HepG2 (cell line): ENCODE results near the gene PRCD. TPM values are rescaled to one million over a fixed set of nuclear protein-coding genes. Genes with fewer than 3 reads are reported as not detected.

ENCODE experiments used
- FOXC1 ChIP-seq: sonication (generic); formaldehyde crosslinking; IDR thresholded peaks from 2 replicates; pipeline ENCODE4 v1.8.0; 2022; ENCODE audit warnings: mild to moderate bottlenecking, missing genetic modification reagents, borderline replicate concordance
- FOXM1 ChIP-seq: sonication (generic); formaldehyde crosslinking; IDR thresholded peaks from 2 replicates; pipeline ENCODE4 v1.5.0; 2020; ENCODE audit warnings: missing genetic modification reagents
- IKZF1 ChIP-seq: fragments of 450-650 bp; IDR thresholded peaks from 2 replicates; pipeline ENCODE4 v1.7.1; 2016
- ISL2 ChIP-seq: sonication (generic); formaldehyde crosslinking; IDR thresholded peaks from 2 replicates; pipeline ENCODE4 v1.5.0; 2020; ENCODE audit warnings: missing genetic modification reagents
- MBD4 ChIP-seq: IDR thresholded peaks from 2 replicates; pipeline ENCODE4 v1.6.1; 2012; ENCODE audit warnings: low read length, inconsistent platforms, borderline replicate concordance
- PITX1 ChIP-seq: sonication (generic); formaldehyde crosslinking; IDR thresholded peaks from 2 replicates; pipeline ENCODE4 v1.5.1; 2020; ENCODE audit warnings: mild to moderate bottlenecking, missing genetic modification reagents
- SMAD1 ChIP-seq: sonication (generic); formaldehyde crosslinking; IDR thresholded peaks from 2 replicates; pipeline ENCODE4 v1.4.0; 2020; ENCODE audit warnings: missing genetic modification reagents, low read depth, mild to moderate bottlenecking, borderline replicate concordance
- SRSF4 ChIP-seq: fragments of 200-400 bp; formaldehyde crosslinking; IDR thresholded peaks from one replicate; pipeline ENCODE4 v1.6.1; 2018; ENCODE audit warnings: mild to moderate bottlenecking, low read depth, low read length, moderate library complexity; ENCODE audit not compliant: poor library complexity, severe bottlenecking
- ZBTB3 ChIP-seq: sonication (generic); formaldehyde crosslinking; IDR thresholded peaks from 2 replicates; pipeline ENCODE4 v1.4.0; 2020; ENCODE audit warnings: low read depth, mild to moderate bottlenecking, moderate library complexity, missing genetic modification reagents, borderline replicate concordance
- ZFYVE20 ChIP-seq: sonication (generic); formaldehyde crosslinking; IDR thresholded peaks from 2 replicates; pipeline ENCODE4 v1.8.0; 2023; ENCODE audit warnings: low read depth, mild to moderate bottlenecking, moderate library complexity, missing genetic modification reagents, borderline replicate concordance
- ZKSCAN8 ChIP-seq: IDR thresholded peaks from 2 replicates; pipeline ENCODE4 v1.6.1; 2016; ENCODE audit warnings: borderline replicate concordance, missing genetic modification reagents, missing compliant biosample characterization
- ZNF235 ChIP-seq: sonication (generic); formaldehyde crosslinking; IDR thresholded peaks from 2 replicates; pipeline ENCODE4 v1.8.1; 2023; ENCODE audit warnings: mild to moderate bottlenecking, missing genetic modification reagents, borderline replicate concordance
- ZNF510 ChIP-seq: sonication (generic); formaldehyde crosslinking; IDR thresholded peaks from 2 replicates; pipeline ENCODE4 v1.4.0; 2020; ENCODE audit warnings: low read depth, mild to moderate bottlenecking, missing genetic modification reagents
- ZNF589 ChIP-seq: sonication (generic); formaldehyde crosslinking; conservative IDR thresholded peaks from 2 replicates; pipeline ENCODE4 v1.8.0; 2022; ENCODE audit warnings: mild to moderate bottlenecking, moderate library complexity, missing genetic modification reagents
- ZSCAN9 ChIP-seq: IDR thresholded peaks from 2 replicates; pipeline ENCODE4 v1.6.1; 2016; ENCODE audit warnings: borderline replicate concordance
- polyA plus RNA-seq, 8 experiments: library from polyadenylated mRNA; depleted of rRNA in 3 of 8; stranded (reverse) in 7 of 8; unstranded in 1 of 8; fragments of >200 nt; fragmentation: Illumina TruSeq in 4 of 8; extraction: Trizol in 4 of 8; gene quantifications; 2 replicates each; pipeline versions ENCODE4 v1.2.1 to v1.2.3, GENCODE V29; 2011 to 2016; ENCODE audit warnings: low read depth in 4 of 8, missing spikeins in 1 of 8, mixed read lengths in 1 of 8; ENCODE audit not compliant: insufficient read depth in 1 of 8
- total RNA-seq, 5 experiments: library from RNA; depleted of rRNA; stranded (reverse); fragments of >200 nt; fragmentation: Illumina TruSeq; extraction: Trizol; gene quantifications; 2 replicates each; pipeline ENCODE4 v1.2.3, GENCODE V29; 2016; ENCODE audit warnings: low read depth in 1 of 5
- TF ChIP-seq, protein P1 (sequence below): sonication (generic); formaldehyde crosslinking; IDR thresholded peaks from 2 replicates; pipeline ENCODE4 v1.4.0; 2020; ENCODE audit warnings: mild to moderate bottlenecking, missing genetic modification reagents
- TF ChIP-seq, protein P2 (sequence below): sonication (generic); formaldehyde crosslinking; IDR thresholded peaks from 2 replicates; pipeline ENCODE4 v1.5.0; 2020; ENCODE audit warnings: mild to moderate bottlenecking, missing genetic modification reagents
- TF ChIP-seq, protein P3 (sequence below): sonication (generic); formaldehyde crosslinking; conservative IDR thresholded peaks from 2 replicates; pipeline ENCODE4 v1.8.1; 2023; ENCODE audit warnings: missing genetic modification reagents
- TF ChIP-seq, protein P4 (sequence below): sonication (generic); formaldehyde crosslinking; IDR thresholded peaks from 2 replicates; pipeline ENCODE4 v1.4.0; 2020; ENCODE audit warnings: mild to moderate bottlenecking, missing genetic modification reagents, borderline replicate concordance
- TF ChIP-seq, protein P5 (sequence below): IDR thresholded peaks from 2 replicates; pipeline ENCODE4 v1.6.1; 2016; ENCODE audit warnings: missing genetic modification reagents, missing compliant biosample characterization
- TF ChIP-seq, protein P6 (sequence below): sonication (generic); formaldehyde crosslinking; IDR thresholded peaks from 2 replicates; pipeline ENCODE4 v1.8.1; 2023; ENCODE audit warnings: missing genetic modification reagents, mild to moderate bottlenecking, borderline replicate concordance

The PRCD gene
- total and polyA plus RNA-seq, 2 of the 13 experiments (the other 11 are each of a cell fraction or from before 2014, with no cell fraction given) = 0.51 TPM; not detected in 1

DNA sequence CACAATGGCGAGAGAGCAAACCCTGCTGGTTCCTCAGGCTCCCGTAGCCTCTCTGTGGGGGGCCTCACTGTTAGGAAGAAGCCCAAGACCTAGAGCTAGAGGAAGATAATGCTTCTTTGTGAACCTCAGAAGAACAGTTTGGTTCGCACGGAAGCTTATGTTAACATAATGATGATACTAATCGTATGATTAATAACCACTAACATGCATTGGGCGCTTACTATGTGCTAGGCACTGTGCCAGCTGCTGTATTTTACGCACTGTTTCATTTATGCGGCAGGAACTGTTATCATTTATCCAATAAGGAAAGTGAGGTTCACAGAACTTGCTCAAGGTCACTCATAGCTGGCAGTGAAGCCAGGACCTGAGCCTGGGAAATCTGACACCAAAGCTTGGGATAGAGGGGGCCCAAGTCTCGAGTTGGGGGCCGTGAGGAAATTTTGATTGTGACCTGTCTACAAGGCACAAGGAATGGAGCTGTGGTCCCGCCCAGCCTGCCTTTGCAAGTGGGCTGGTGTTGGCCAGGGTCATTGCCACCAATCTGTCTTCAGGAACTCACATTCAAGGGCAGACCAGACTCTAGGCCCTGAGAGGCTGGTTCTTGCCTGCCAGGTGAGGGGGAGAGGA lies 6.8 kb downstream of the PRCD start (continued):
- TF ChIP-seq, protein P1, sequence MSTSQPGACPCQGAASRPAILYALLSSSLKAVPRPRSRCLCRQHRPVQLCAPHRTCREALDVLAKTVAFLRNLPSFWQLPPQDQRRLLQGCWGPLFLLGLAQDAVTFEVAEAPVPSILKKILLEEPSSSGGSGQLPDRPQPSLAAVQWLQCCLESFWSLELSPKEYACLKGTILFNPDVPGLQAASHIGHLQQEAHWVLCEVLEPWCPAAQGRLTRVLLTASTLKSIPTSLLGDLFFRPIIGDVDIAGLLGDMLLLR = 0 out of 2 replicates have a peak, but pooled peaks have one; percentile 2
- TF ChIP-seq, protein P2, sequence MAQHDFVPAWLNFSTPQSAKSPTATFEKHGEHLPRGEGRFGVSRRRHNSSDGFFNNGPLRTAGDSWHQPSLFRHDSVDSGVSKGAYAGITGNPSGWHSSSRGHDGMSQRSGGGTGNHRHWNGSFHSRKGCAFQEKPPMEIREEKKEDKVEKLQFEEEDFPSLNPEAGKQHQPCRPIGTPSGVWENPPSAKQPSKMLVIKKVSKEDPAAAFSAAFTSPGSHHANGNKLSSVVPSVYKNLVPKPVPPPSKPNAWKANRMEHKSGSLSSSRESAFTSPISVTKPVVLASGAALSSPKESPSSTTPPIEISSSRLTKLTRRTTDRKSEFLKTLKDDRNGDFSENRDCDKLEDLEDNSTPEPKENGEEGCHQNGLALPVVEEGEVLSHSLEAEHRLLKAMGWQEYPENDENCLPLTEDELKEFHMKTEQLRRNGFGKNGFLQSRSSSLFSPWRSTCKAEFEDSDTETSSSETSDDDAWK (CRISPR knock-in tag) = no peak
- no peak for TF ChIP-seq ZNF235 (CRISPR knock-in tag)
- no peak for TF ChIP-seq ZFYVE20 (CRISPR knock-in tag)
- TF ChIP-seq IKZF1 = no peak
- TF ChIP-seq ISL2 = no peak
- TF ChIP-seq PITX1 (CRISPR knock-in tag) = no peak
- no peak for TF ChIP-seq MBD4
- no peak for TF ChIP-seq ZBTB3 (CRISPR knock-in tag)
- no peak for TF ChIP-seq ZNF510 (CRISPR knock-in tag)
- 0 out of 2 replicates have a peak, but pooled peaks have one; percentile 46 for TF ChIP-seq FOXM1 (CRISPR knock-in tag)
- TF ChIP-seq, protein P3, sequence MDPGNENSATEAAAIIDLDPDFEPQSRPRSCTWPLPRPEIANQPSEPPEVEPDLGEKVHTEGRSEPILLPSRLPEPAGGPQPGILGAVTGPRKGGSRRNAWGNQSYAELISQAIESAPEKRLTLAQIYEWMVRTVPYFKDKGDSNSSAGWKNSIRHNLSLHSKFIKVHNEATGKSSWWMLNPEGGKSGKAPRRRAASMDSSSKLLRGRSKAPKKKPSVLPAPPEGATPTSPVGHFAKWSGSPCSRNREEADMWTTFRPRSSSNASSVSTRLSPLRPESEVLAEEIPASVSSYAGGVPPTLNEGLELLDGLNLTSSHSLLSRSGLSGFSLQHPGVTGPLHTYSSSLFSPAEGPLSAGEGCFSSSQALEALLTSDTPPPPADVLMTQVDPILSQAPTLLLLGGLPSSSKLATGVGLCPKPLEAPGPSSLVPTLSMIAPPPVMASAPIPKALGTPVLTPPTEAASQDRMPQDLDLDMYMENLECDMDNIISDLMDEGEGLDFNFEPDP = 0 out of 2 replicates have a peak, but pooled peaks have one; percentile 88
- no peak for TF ChIP-seq ZKSCAN8
- TF ChIP-seq ZNF589 (CRISPR knock-in tag) = no peak
- TF ChIP-seq, protein P4, sequence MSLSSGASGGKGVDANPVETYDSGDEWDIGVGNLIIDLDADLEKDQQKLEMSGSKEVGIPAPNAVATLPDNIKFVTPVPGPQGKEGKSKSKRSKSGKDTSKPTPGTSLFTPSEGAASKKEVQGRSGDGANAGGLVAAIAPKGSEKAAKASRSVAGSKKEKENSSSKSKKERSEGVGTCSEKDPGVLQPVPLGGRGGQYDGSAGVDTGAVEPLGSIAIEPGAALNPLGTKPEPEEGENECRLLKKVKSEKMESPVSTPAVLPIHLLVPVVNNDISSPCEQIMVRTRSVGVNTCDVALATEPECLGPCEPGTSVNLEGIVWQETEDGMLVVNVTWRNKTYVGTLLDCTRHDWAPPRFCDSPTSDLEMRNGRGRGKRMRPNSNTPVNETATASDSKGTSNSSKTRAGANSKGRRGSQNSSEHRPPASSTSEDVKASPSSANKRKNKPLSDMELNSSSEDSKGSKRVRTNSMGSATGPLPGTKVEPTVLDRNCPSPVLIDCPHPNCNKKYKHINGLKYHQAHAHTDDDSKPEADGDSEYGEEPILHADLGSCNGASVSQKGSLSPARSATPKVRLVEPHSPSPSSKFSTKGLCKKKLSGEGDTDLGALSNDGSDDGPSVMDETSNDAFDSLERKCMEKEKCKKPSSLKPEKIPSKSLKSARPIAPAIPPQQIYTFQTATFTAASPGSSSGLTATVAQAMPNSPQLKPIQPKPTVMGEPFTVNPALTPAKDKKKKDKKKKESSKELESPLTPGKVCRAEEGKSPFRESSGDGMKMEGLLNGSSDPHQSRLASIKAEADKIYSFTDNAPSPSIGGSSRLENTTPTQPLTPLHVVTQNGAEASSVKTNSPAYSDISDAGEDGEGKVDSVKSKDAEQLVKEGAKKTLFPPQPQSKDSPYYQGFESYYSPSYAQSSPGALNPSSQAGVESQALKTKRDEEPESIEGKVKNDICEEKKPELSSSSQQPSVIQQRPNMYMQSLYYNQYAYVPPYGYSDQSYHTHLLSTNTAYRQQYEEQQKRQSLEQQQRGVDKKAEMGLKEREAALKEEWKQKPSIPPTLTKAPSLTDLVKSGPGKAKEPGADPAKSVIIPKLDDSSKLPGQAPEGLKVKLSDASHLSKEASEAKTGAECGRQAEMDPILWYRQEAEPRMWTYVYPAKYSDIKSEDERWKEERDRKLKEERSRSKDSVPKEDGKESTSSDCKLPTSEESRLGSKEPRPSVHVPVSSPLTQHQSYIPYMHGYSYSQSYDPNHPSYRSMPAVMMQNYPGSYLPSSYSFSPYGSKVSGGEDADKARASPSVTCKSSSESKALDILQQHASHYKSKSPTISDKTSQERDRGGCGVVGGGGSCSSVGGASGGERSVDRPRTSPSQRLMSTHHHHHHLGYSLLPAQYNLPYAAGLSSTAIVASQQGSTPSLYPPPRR (CRISPR knock-in tag) = no peak
- TF ChIP-seq SMAD1 (CRISPR knock-in tag) = no peak
- TF ChIP-seq, protein P5, sequence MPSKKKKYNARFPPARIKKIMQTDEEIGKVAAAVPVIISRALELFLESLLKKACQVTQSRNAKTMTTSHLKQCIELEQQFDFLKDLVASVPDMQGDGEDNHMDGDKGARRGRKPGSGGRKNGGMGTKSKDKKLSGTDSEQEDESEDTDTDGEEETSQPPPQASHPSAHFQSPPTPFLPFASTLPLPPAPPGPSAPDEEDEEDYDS = no peak
- TF ChIP-seq, protein P6, sequence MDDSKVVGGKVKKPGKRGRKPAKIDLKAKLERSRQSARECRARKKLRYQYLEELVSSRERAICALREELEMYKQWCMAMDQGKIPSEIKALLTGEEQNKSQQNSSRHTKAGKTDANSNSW (CRISPR knock-in tag) = no peak
- 0 out of 2 replicates have a peak, but pooled peaks have one; percentile 23 for TF ChIP-seq FOXC1 (CRISPR knock-in tag)
- TF ChIP-seq ZSCAN9 (CRISPR knock-in tag) = 0 out of 2 replicates have a peak, but pooled peaks have one; percentile 3
- TF ChIP-seq SRSF4 = no peak
